Non-pigmented ciliary epithelial cell (primary cell): ENCODE data around the gene CFAP251.

Source experiments
- DNase-seq: peaks from one replicate; pipeline ENCODE4 v3.0.0-alpha.2; 2010; ENCODE audit warnings: low read depth

Gene CFAP251

DNA sequence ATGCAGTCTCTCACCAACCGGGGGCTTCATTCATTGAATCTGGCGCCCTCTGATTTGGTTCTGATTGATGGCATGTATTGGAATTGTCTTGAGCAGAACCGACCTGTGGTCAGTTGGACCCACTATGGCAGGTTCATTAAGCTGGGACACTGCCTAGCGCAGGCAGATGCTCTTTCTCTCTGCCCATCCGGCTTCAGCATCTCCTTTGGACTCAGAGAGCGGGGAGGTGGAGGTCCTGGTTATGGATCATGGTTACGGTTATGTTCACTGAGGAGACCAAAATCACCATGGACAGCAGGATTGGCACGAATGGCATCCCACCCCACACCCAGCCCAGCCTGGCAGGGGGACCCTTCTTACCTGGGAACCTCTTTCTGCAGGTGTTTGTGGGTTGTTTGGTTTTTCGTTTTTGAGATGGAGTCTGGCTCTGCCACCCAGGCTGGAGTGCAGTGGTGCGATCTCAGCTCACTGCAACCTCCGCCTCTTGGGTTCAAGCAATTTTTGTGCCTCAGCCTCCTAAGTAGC lies 86.9 kb downstream of the CFAP251 start:
- DNase-seq = no peak

DNA sequence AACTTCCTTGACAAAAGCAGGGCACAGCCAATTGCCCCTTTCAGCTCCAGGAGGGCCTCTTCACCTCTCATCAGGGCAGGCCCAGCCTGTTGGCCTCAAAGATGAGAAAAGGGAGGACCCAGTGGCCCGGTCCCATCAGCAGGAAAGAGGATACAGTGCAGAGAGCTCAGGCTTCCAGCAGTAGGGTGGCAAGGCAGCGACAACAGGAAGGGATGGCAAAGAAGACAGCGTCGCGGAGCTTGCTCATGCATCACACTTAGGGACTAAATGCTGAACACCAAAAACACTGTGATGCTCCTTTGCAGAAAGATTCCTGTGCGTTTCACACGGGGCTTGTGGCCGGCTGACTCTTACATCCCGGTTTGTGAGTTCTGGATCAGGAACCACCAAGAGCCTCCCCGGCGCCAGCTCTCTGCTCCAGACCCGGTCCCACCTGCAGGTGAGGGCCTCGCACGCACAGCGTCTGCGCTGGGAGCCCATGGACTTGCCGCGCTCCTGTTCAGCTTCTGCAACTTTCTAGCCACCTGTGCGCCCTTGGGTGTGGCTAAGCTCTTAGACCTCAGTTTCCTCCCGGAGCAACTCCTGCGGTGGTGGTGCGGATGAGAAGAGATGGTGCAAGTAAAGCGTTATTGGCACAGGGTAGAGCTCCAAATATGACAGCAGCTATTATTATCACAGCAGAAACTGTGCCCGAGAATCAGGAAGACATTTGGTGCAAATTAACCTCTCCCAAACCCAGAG lies 88.0 kb downstream of the CFAP251 start:
- DNase-seq = no peak

DNA sequence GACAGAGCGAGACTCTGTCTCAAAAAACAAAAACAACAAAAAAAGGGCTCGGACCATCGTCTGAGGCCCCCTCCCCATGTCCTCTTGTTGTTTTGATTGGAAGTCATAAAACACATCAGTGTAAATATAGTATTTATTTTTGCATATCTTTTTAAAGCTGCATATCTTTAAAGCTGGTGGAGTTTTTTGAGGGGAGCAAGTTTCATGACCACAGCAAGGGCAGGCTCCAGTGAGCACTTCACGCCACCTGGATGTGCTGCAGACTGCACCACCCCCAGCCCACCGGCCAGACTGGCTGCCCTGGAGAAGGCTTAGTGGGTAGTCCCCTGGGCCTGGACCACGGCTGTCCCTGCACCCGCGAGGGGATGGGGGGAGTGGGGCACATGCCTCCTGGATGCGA lies 91.3 kb downstream of the CFAP251 start:
- no peak for DNase-seq

DNA sequence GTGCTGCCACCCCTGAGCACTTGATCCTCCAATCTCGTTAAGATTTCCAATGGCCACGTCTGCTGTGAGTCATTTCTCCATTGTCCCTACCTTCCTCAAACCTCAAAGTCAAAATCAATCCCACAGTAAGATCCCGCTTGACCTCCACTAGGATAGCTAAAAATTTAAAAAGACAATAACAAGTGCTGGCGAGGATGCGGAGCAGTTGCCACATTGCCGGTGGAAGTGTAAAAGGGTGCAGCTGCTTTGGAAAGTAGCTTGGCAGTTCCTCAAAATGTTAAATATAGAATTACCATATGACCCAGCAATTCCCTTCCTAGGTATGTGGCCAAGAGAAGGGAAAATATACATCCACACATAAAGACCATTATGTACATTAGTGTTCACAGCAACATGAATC lies 93.8 kb downstream of the CFAP251 start:
- DNase-seq = no peak

DNA sequence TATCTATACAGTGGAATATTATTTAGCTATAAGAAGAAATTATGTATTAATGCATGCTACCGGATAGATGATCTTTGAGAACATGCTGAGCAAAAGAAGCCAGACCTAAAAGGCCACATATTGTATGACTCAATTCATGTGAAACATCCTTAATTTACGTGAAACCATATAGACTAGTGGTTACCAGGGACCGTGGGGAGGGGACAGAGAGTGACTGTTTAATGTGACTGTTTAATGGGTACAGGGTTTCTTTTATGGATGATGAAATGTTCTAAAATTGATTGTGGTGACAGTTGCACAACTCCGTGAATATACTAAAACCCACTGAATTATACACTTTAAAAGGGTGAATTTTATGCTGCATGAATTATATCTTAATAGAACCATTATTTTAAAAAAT lies 94.7 kb downstream of the CFAP251 start:
- no peak for DNase-seq

DNA sequence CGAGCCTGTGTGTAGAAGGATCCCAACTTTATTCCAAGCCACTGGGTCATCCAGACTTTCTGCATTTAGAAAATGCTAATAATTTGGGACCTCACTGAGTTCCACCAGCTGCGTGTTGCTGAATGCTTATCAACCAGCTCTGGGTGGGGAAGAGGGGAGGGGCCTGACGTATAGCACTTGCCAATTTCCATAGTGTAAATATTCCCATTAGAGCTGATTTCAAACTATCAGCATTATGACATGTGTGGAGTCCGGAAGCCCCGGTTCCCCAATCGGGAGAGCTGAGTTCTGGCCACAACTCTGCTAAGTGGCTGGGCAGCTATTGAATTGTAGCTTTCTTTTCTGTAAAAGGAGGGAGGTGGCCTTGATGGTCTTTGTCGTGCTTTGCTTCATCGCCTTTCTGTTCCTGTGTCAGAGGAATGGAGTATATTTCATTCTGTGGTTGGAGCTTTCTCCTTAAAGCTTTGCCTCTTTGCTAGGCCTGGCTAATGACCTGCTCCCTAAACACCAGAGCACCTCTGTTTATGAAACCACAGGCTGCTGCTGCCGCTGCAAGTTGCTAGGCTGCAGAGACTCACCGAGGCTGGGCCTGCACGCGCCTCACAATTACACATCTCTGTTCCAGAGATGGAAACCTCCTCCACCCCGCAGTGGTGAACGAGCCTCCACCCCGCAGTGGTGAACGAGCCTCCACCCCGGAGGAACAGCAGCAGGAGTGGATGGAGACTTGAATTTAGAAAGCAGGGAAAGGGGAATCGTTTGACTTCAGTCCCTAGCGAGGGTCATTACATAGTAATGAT lies 95.6 kb downstream of the CFAP251 start:
- DNase-seq = no peak

DNA sequence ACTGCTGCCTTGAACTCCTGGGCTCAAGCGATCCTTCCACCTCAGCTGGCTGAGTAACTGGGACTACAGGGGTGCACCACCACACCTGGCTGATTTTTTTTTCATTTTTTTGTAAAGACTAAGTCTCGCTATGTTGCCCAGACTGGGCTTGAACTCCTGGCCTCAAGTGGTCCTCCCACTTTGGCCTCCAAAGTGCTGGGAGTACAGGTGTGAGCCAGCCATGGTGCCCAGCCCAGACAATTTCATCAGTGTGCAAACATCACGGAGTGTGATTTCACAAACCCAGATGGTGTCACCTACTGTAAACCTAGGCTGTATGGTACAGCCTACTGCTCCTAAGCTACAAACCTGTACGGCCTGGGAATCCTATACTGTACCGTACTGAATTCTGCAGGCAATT lies 96.4 kb downstream of the CFAP251 start:
- DNase-seq = no peak

DNA sequence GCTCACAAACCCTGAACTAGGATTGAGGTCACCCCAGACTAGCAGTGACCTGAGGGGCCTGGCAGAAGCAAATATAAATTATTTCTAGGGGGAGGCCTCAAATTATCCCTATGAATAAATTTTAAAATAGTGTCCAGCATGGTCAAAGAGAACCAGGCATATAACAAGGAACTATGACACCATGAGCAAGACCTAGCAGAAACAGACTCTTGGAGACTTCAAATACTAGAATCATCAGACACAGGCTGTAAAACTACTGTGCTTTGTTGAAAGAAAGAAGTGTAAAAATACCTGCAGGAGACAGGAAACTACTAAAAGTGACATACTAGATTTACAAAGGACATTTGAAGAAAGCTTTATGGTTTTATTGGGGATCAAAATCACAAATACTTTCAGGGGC lies 100.1 kb downstream of the CFAP251 start:
- DNase-seq = no peak

DNA sequence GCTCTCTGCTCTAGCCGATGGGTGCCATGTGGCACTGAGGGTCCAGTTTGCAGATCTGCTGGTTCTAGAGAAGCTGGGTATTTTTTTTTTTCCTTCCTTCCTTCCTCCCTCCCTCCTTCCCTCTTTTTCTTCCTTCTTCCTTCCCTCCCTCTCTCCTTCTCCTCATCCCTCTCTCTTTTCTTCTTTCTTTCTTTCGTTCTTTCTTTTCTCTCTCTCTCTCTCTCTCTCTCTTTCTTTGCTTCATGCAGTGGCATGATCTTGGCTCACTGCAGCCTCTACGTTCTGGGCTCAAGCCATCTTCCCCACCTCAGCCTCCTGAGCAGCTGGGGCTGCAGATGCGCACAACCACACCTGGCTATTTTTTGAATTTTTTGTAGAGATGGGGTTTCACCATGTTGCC lies 100.5 kb downstream of the CFAP251 start:
- no peak for DNase-seq

DNA sequence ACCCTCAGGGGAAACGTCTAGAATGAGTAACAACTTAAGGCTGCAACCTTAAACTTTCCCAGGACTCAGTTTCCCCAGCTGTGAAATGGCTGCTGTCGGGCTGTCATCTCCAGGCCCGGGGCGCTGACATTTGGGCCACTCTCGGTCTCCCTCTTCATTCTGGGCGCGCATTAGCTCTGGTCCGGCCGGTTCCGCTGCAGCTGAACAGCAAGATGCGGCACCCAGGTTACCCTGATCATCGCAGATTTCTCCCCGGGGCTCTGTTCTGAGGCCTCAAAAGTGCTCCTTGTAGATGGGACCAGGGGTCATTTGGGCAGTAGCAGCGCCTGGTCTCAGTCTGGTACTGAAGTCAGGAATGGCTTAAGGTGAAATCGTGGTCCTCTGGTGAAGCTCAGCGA lies 102.4 kb downstream of the CFAP251 start:
- DNase-seq = no peak

DNA sequence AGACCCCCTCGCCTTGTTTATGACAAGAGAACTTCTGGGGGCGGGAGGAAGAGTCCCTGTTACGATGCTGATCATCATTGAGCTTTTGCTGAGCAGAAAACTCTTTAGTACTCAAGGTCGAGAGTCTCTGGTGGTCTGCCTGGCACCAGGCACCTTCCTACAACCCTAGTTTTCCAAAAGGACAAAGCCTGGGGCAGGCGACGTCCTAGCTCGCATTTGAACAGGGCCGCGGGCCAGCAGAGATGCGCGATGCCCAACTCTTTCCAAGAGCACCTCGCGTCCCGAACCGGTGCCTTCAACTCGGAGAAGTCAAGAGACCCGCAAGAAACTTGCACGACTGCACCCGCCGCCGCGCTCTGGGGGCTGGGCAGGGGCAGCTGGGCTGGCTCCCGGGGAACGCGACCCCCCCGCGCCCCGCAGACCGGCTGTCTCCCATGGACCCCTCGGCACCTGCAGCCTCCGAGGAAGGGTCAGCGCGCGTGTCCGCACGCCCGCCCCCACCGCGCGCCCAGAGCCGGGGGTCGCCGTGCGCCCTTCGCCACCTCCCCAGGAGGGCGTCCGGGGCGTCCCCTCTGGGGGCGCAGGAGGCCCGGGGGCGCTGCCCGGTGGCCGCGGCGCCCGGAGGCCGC lies 102.9 kb downstream of the CFAP251 start:
- DNase-seq = no peak

DNA sequence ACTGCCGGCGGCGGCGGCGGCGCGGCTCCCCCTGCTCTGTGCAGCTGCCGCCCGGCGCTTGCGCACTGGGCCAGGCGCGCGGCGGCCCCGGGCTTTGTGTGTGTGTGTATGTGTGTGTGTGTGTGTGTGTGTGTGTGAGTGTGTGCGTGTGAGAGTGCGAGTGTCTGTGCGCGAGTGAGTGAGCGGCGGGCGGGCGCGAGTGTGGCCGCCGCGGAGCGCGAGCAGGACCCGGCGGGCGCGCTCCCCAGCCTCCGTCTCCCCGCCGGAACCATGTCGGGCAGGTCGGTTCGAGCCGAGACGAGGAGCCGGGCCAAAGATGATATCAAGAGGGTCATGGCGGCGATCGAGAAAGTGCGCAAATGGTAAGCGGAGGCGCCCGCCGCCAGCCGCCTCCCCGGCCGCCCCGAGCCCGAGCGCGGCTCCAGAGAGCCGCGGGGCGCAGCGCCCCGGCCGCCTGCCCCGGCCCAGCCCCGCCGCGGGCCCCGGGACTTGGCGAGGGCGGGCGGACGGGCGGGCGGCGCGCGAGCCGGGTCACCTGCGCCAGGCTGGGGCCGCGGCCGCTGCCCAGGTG lies 103.5 kb downstream of the CFAP251 start, which contains the start of gene BCL7A:
TSS of gene BCL7A (plus strand) at position 63 of the 571 bp plus-strand sequence. CDS start at position 271, 208 bp downstream.
- no peak for DNase-seq

DNA sequence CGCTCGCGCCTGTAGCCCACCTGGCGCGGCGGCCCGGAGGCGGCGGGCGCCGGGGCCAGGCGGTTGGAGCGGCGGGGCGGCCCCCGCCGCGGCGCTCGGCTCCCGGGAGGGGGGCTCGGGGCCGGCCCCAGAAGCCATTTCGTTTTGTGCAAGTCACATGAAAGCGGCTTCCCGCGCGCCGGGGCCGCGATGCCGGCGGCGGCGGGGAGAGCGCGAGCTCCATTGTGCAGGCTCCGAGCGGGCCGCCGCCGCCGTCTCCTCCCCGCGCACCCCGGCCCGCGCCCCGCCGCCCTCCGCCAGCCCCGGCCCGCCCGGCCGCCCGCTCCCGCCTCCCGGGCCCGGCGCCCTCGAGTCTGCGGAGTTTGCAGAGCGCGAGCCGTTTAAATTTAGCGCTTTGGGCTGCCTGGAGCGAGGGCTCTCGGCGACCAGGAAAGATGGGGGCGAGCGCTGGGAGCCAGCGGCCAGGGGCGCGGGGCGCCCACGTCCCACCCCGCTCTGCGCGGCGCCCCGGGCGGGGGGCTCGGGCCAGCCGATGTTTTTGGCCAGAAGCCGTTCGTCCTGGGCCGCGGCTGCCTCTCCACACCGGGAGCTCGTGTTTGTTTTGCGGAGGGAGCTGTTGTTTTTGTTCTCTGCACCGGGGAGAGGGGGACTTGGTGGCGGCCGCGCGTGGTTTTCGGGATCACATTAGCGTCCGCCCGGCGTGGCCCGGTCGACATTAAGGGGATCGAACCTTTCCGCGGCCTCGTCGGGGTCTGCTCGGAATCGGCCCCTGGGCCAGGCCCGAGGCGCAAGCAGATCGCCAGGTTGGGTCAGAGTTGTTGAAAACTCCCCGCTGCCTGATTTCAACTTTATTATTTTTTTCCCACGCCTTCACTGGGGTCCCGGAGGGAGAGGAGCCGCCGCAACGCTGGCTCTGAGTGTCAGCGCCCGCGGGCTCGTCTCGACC lies 104.3 kb downstream of the CFAP251 start:
- no peak for DNase-seq

DNA sequence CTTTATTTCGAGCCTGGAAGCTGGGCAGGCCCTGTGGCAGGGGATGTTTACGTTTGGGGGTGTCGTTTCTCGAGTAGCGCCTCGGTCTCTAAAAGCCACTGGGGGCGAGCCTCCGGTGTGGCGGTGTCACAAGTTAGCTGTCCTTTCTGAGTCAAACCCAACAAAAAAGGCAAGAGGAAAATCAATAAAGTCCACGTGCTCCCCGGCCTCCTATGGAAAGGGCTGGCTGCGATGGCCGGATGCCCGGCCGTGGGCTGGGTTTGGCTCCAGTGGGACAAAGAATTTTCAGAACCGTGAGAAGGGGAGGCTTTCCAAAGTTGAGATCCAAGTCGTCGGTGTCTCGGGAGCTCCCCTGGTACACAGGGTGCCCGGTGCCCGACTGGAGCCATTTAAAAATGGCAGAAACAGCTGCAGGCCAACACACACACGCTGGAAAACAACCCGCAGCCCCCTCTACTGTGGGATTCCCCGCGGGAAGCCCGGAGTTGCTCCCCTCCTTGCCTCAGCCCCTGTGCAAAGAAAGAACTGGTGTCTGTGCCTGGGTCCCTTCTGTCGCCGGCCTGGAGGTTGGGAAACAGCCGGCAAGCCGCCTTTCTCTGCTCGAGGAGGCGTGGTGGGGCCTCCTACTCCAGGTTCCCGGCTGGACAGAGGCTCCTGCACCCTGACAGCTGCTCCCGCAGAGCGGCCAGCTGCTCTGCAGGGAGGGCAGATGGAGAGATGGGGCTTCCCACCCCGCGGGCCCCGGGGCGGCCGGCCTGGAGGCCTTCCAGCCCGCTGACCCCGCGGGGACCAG lies 105.1 kb downstream of the CFAP251 start:
- no peak for DNase-seq

DNA sequence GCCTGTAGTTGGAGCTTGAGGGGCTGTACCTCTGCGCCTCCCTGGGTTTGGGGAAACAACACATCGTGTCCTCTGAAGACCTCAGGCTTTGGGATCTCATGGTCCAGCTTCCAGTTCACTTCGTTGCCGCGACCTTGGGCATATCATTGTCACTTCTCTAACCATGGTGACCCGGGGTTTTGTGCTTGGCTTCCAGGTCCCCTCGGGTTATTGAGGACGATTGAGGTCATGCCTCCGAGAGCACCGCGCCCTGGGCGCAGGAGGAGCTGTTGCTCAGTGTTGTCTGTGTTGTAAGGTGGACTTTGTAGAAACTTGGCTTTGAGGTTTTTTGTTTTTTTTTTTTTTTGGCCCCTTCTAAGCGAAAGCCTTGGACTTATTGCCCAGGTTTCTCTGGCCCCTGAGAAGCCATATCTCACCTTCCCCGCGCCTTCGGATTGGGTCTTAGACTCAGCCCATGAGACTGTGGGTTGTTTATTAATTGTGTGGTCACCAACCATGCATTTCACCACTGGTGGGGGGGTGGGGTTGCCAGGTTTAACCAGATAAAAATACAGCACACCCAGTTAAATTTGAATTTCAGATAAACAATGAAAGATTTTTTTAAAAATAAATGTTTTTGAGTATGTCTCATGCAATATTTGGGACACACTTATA lies 105.9 kb downstream of the CFAP251 start:
- DNase-seq = no peak

DNA sequence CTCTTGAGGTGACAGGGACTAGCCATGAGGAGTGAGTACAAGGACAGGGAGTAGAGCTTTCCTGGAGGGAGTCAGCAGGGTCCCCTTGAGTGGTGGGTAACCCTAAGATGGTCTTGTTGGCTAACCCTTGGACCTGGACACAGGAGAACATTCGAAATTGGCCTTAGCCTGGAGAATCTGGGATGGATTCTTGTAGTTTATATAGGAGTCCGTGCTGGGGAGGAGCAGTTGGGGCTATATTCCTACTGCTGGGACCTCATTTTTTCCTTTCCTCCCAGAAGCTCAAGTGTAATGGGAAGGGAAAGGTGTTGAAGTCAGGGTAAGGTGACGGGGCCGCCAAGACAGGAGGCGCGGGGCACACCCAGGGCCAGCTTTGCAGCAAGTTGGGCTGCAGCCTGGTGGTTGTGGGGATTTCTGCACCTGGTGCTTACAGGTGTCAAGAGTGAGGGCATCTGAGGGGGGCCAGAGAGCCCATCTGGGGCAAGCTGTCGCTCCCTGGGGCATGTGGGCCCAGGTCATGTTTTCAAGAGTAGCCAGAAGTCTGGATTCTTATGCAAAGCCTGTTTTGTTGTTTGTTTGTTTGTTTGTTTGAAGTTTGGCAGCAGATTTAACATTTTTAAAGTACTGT lies 108.4 kb downstream of the CFAP251 start:
- no peak for DNase-seq

DNA sequence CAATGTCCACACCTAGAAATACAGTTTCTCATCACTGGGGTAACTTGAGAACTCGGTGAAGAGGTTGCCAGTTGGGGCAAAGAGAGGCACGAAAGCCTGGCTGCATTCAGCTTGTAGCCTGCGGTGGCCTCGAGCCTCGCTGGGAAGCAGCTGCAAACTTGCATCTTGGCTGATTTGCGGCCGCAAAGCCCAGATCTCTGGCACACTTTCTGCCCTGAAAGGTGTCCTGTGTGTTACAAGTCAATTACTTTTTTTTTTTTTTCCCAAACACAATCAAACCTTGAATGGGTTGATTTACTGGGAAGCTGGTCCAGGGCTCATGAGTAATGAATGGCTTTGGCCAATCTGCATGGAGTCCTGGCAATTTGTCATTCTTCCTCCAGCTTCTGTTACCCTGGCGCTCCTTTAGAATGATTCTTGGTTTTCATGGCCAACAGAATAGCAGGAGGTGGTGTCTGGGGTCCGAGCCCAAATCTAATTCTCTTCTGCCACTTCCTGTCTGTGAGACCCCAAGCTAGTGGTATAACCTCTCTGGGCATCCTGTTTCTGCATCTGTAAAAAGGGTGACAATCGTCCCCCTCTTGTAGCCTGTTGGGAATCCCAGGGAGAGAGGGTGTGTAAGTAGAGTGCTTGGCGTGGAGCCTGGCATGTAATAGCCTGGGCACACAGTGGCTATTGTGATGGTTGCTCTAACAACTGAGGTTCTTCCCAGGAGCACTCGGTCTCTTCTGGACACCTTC lies 109.9 kb downstream of the CFAP251 start:
- no peak for DNase-seq

DNA sequence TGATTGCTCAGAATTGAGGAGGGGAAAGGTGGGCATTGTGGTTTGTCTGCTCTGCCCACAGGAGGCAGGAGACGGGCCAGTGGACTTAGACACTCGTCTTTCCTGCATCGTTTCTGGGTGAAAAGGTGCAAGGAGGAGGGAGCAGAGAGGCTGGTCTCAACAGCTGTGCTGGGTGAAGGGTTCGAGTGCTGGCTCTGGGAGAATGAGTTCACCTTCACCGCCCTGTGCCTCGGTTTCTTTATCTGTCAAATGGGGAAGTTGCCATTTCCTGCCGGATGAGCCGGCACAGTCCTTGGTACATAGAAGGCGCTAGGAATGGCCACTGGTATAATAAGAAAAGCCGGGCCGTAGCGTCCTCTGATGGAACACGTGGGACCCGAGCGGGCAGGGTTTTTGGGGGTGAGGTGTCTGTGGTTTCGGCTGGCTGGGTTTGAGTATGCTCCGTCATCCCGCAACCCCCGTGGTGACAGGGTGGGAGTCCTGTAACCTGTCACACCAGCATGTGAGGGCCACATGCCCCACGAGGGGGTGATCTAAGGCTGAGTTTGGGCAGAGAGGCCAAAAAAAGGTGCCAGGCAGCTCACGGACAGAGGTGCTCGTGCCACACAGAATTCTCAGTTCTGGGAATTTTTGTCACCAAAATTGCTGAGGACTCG lies 110.6 kb downstream of the CFAP251 start:
- DNase-seq = no peak
